NCI-H2081 (cell line): ENCODE results near the gene HGS.
A peak's percentile ranks its signal among the peaks of the same experiment; 100 is the strongest.

Source experiments
- DNase-seq, 2 experiments: peaks; one replicate each; lab custom pipeline; 2025; lab: John Stamatoyannopoulos, UW

HGS gene

DNA sequence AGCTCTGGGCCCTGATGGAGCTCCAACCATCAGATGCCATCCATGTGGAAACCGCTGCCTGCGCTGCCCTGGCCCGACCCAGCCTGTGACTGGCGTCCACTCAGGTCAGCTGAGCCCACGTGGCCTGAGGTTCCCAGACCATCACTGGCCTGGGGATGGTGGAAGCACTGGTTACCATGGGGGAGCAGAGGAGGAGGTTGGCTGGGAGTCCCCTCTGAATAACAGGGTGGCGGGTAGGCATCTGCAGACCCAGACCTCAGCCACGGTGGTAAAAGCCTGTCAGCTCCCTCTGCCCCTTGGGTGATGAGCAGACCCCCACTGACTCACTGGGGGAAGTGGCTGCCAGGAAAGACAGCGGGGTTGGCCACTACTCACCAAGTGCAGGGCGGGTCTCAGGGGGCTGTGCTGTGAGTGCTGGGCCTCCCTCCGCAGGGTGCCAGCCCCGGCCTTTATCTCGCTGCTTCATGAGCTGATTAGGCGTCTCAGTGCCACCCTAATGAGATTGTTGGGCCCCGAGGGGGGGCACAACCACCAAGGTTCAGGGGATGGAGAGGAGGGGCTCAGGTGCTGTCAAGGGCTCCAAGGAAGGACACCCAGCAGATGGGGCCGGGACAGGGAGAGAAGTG is 27.6 kb upstream of the HGS start, which contains the start of gene PDE6G:
Gene PDE6G (minus strand): TSS at position 425 of the 626 bp plus-strand sequence. CDS start 3,237 bp downstream, outside the sequence.
- no peak for DNase-seq

DNA sequence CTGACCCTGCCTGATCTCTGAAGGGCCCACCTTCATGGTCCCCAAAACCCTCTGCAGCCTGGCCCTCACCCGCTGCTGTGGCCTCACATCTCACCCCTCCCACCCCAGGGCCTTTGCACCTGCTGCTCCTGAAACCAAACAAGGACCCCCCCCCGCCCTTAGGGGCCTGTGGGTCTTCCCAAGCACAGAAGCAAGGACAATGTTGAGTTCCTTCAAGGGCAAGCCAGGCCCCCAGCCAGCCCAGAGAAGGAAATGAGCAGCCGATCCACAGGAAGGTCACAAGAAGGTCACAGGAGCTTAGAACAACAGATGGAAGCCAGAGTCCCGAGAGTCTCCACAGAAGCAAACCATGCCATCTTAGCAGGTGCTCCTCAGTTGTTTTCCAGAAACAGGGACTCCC is 27.0 kb upstream of the HGS start:
- no peak for DNase-seq

DNA sequence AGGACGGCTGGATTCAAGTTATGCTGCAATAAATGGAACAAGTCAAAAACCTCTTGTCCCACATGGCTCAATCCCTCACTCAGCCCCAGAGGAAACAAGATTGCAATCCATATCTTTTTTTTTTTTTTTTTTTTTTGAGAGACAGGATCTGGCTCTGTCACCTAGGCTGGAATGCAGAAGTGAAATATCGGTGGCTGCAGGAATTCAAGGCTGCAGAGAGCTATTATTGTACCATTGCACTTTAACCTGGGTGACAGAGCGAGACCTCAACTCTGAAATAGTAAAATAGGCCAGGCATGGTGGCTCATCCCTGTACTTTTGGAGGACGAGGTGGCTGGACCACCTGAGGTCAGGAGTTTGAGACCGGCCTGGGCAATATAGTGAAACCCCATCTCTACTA is 24.8 kb upstream of the HGS start:
- no peak for DNase-seq

DNA sequence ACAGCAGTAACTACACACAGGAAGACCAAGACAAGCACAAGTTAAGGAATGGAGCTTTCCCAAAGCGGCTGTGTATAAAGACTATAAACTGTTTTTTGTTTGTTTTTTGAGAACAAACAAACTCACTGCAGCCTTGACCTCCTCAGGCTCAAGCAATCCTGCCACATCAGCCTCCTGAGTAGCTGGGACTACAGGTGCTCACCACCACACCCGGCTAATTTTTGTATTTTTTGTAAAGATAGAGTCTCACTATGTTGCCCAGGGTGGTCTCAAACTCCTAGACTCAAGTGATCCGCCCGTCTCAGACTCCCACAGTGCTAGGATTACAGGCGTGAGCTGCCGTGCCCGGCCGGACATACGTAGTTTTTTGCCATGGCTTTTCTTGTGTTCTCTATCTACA is 23.4 kb upstream of the HGS start:
- no peak for DNase-seq

DNA sequence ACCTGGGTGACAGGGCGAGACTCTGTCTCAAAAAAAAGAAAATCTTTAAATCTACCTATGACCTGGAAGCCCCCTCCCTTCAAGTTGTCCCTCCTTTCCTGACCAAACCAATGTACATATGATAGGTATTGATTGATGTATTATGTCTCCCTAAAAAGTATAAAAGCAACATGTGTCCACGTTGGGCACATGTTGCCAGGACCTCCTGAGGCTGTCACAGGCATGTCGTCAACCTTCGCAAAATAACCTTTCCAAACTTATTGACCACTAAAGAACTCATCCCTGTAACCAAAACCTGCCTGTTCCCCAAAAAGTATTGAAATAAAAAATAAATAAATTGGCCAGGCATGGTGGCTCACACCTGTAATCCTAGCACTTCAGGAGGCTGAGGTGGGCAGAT is 21.8 kb upstream of the HGS start:
- DNase-seq: no peak

DNA sequence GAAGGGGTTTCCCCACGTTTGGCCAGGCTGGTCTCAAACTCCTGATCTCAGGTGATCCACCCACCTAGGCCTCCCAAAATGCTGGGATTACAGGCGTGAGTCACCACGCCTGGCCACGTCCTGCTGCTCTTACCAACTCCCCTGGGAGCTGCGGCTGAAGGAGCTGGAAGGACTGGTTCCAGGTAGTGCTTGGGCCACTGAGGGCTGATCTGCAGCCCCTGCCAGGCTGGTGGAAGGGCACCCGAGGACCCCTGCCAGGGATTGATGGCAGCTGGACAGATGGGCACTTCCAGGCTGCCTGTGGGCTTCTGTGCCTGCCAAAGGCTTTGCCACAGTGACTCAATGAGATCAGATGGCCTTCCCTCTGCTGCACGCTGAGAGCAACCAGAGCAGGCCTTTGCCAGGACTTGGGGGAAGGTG is 19.8 kb upstream of the HGS start:
- DNase-seq: no peak

DNA sequence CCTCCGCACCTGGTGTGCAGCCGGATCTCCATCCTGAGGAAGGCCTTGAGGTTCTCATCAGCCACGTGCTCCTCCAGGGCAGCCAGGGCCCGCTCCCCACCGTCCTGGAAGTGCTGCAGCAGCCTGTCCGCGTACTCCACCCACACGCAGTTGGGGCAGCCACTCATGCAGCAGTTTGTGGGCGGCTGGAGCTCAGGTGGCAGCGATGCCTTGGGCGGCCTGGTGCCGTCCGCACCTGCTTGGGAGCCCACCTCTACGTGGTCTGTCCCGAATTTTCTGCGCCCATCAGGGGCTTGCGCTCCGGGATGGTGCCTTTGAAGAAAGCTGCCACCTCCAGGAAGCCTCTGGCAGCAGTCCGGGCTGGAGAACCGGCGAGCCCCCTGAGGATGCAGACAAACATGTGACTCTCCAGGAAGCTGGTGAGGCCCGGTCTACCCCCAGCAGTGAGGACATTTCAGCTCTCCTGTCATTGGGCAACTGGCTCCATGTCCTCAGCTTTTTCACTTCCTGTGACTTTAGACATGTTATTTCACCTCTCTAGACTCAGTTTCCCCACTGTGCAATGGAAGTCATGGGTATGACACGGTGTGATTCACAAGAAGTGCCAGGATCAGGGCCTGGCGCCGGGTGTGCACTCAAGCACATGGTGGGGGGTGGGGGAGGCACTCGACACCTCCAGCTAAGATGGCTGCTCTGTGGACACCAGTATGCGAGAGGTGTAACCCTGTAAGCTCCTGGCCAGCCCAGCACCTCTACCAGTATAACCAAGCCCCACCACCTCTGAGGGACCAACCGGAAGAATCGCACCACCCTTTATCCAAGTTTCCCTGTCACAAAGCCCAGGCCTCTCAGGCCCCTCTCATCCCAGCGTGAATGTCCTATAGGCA is 18.4 kb upstream of the HGS start:
- peak; percentile 42 to 70 for DNase-seq

DNA sequence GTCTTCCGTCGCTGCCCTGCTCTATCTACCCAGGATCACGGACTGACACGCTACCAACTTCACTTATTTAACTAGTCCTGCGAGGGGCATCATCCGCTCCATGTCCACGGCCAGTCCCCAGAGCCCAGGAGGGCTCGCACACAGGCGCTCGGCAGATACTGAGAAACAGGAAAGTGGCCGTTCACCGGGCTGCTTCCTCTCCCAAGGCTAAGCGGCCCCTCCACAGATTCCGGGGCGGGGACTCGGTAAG is 17.8 kb upstream of the HGS start:
- DNase-seq: no peak

DNA sequence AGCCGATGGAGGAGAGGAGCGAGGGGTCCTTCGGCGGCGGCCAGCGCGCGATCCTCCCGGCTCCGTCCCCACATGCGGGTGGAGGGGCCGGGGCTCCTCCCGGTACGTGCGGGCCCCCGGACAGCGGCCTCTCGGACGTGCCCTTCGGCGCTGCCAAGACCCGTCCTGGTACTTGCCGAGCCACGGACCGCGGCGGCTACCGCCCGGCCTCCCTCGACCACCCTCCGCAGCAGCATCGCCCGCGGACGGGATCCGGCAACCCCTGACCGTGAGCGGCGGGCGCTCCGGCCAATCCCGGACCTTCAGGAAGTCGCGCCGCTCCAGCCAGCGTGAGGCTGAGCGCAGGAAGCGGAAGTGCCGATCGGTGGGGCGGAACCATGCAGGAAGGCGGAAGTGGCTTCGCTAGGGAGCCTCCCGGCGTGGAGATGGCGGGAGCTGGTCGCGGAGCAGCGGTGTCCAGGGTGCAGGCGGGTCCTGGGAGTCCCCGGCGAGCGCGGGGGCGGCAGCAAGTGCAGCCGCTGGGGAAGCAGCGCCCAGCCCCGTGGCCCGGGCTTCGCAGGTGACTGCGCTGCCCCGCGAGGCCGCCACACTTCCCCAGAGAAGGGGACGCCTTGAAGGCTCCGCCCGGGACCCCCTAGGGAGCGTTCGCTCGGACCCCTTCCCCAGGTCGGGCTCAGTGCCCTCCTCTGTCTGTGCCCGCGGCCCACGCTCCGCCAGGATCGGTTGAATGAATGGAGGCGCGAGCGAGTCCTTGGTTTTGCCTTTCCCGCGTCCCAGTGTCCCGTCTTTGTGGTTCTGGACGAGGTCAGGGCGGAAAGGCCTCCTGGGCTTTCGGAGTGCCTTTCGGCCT is 17.2 kb upstream of the HGS start, which contains the start of the genes CCDC137 and OXLD1:
Gene CCDC137 (plus strand): TSS at position 396 of the 850 bp plus-strand sequence. CDS start 30 bp downstream, at position 426.
Gene OXLD1 (minus strand): TSS at position 264 of the 850 bp plus-strand sequence. CDS start 28 bp downstream, at position 236.
- peak; percentile 95 to 99 for DNase-seq

DNA sequence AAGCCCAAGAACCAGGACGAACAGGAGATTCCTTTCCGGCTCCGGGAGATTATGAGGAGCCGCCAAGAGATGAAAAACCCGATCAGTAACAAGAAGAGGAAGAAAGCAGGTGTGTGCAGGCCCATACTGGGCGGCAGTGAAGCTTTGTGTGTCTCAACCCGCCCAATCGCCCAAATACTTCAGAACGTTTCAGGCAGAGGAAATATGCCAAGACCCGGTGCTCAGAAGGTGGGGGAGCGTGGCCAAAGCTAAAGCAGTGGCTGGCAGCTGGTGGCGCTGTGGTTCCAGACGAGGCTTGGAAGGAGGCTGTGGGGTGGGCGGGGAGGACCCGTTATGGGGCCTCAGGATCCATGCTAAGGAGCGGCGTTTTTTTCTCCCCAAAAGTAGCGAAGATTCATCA is 16.1 kb upstream of the HGS start:
- DNase-seq: peak in 1 of 2 experiments; percentile 19

DNA sequence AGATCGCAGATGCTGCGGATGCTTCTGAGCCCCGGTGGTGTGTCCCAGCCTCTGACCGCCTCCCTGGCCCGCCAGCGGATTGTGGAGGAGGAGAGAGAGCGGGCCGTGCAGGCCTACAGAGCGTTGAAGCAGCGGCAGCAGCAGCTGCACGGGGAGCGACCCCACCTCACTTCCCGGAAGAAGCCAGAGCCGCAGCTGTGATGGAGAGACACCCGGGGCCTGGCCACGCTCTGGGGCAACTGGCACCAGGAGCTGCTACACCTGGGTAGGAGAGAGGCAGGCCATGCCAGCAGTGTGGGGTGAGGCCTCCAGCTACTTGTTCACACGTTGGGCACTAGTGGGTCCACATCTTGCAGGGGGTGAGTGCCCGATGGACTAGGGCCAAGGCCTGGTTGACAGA is 11.3 kb upstream of the HGS start:
- DNase-seq: no peak

DNA sequence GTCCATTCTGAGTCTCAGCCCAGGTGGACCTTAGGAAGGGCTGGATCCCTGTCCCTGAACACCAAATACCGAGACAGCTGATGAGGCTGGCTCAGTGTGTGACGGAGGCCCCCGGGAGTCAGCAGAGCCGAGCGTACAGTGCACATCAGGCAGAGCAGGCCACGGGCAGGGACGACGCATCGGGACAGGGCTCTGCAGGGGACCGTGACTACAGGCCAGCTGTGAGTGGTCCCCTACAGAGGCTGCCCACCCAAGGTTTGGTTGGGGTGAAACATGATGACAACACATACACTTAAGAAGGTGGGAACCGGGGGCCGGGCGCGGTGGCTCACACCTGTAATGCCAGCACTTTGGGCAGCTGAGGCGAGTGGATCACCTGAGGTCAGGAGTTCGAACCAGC is 10.9 kb upstream of the HGS start:
- no peak for DNase-seq

DNA sequence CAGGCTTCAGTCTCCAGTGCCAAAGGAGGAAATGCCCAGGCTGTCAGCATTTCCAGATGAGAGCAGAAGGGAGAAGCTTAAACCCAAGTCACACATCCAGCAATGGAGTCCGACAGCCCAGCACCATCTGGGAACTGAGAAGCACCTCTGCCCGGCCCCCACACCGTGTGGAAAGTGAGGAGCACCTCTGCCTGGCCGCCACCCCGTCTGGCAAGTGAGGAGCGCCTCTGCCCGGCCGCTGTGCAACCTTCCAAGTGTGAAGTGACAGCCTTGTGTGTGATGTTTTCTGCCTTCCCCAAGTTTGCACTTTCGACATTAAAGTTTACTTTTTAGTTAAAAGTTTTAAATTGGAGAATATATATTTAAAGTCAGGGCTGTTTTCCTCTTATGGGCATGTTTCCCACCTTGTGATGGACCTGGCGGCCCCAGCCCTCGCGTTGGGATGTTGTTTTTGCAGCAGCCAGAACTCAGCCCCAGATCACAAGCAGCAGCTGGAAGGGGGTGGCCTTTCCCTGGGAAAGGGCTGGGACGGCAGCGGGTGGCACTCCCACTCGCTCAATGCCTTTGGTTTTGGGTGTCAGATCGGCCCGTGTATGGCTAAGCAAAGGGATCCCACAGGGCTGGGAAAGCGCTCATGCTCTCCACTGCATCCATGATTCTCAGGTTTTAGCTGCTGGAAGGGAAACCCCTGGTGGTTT is 10.1 kb upstream of the HGS start:
- DNase-seq: no peak

DNA sequence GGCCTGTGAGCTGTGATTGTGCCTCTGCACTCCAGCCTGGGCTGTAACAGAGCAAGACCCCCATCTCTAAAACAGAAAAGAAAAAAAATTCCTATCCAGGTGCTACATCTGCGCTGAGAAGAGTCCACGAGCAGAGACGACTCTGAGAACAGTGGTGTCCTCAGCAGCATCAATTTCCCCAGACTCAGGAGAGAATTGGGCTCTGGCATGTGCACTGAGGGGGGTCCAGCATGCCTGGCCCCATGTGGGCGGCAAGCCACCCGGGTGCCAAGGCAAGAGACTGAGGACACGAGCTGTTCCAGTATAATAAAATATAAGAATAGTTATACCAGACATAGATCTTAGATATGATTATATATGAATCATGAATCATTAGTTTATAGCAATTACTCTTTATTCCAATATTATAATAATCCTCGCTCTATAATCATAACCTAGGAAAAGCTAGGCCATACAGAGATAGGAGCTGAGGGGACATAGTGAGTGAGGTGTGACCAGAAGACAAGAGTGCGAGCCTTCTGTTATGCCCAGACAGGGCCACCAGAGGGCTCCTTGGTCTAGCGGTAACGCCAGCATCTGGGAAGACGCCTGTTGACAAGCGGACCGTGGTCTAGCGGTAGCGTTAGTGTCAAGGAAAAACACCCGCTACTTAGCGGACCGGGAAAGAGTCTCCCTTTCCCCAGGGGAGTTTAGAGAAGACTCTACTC is 8.1 kb upstream of the HGS start:
- peak in 1 of 2 experiments; percentile 61 for DNase-seq

DNA sequence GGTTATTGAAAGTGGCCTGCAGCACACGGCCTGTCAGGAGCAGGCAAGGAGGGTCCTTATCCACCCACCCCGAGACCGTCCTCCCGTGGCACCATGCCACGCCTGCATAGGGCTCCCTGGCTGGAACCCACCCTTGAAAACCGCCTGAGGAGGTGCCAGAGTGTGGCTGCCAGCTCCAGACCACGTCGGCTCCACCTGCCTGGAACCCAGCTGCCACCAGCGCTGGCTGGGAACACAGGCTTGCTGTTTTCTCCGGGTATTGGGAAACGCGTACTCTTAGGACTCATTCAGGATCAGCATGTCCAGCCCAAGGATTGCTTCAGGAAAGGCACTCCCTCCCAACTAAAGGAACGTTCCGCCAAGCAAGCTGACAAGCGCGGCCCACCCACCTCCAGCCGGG is 6.9 kb upstream of the HGS start:
- peak in 1 of 2 experiments; percentile 24 for DNase-seq

DNA sequence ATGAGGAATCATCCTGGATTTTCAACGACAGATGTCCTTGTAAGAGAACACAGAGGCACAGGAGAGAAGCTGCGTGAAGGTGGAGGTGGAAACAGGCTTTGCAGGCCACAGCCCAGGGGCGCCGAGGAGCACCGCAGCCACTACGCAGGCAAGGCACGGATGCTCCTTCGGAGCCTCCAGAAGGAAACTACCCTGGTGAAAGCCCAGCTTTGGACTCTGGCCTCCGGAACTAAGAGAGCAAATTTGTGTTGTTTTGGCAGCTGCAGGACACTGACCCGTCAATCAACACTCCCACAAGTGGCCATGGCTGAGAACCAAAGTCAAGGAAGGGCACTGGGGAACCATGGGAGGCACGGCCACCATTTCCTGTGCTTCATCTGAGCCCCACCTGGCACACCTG is 3.7 kb upstream of the HGS start:
- DNase-seq: no peak

DNA sequence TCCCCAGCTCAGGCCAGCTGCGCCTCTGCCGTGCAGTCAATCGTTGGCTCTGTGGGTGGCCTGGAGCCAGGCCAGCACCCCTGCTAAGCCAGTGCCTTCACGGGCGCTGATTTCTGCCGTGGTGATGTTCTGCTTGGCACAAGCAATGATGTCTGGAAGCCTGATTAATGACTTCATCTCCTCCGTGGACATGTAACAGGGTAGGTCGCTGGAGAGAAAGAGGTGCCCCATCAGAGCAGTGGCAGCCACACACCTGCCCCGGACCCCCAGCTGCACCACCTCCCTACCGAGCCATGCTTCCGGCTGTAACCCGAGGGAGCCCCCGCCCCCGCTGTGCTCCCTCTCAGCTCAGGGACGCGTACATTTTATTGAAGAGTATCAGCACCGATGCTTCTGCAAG is 2.1 kb upstream of the HGS start:
- DNase-seq: peak; percentile 81 to 95

DNA sequence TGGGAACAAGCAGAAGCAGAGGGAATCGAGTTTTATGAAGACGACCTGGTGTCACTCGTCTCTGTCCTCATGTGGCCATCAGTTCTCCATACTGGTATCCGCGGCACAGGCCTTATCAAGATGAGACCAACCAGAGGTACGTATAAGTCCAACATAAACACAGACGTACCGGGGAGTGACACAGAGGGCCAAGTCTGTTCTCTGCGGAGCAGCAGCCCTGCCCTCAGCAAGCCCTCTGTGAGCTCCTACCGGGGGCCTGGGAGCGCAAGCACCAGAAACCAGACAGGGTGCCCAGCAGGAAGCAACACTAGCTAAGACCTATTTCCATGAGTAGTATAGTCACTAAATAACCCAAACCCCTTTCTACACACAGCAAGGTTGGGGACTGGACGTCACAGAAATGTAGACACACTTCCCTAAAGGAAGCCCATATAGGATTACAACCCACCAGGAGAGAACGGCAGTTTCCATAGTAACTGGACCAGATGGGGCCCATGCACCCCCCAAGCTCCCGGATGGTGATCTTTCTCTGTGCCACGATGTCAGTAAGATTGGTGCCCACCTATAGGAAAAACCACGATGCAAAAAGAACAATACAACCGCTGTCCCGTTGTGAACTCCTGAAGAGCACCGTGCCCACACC is 1.1 kb upstream of the HGS start:
- DNase-seq: peak in 1 of 2 experiments; percentile 35

DNA sequence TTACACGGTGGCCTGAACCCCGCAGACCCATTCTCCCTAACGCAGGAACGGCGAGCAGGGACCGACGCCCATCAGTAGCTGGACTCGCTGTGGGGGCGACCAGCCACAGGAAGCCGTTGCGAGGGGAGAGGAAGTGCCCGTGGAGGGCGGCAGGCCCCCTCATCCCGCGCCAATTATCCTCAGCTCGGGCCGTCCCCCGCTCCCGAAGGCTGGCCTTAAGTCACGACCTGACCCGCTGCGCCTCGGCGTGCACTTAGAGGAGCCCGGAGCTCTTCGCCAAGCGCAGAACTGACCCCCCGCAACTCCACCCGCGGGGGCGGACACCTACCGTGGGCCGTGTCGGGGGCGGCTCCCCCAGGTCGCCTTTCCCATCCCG is 615 bp upstream of the HGS start:
- peak in 1 of 2 experiments; percentile 56 for DNase-seq

DNA sequence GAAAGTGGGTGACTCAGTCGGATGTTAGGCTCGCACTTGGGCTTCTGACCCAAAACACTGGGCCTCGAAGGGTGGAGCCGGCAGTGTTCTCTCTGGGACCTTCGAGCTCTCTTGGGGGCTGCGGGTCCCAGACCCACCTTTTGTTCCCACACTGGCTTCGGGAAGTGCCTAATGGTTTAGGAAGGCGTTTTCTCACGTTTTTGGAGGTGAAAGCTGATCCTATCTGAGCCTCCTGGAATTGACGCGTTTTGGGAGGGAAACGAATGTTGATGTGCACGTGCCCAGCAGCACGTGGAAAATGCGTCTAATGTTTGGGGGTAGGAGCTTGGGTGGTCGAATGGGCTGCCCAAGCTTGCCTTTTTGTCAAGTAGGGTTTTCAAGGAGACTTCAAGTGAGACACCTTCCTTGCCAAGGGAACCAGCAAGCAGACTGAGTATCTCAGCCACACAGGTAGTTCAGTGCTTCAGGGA is 666 bp downstream of the HGS start:
- no peak for DNase-seq

DNA sequence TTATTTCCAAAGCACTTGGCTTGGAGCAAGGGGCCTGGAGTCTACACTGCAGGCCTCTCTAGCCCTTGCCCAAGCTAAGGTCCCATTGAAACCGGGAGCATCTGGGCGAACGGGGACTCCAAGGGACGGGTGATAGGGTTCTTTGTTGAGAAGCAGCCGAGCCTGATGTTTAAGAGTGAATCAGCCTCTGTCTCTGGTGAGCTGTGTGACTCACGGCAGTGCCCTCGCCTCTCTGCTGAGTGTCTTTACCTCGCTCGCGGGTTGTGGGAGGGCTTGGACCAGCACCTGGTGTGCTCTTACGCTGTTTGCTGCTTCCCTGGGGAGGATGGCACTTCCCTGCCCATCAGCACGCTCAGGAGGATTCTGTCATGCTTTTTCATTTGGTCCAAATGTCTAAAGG is 1.3 kb downstream of the HGS start:
- peak in 1 of 2 experiments; percentile 46 for DNase-seq
